ENCODE measurements around the gene ZNF547.
A peak's percentile ranks its signal among the peaks of the same experiment; 100 is the strongest.

ZNF547 gene

DNA sequence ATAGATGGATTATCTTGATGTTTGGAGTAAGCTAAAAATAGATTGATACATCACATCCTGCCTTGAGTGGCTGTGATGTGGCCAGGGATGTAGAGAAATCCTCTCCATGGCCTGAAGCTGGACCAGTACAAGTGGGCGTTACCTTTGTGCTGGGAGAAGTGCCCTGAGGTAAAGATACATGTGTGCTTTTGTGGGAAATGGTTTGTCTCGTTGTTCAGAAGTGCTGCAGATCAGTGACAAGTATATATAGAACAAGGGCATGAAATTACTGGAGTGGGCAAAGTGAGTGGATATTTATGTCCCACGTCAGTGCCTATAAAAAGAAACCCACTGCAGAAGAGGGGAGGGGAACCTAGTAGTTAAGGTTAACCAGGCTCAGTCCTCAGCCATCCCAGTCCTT, 24.5 kb upstream of the ZNF547 start:
- 71 to 82% methylated on average over 1 to 2 of the region's 3 CpGs for WGBS, 2 experiments (ENCODE audit: insufficient coverage in 2 of 2)
- Histone ChIP-seq H3K9me3 (ENCODE audit: control insufficient read depth, low read length) (no peaks in the 10 kb centered on the region), H3K36me3 (ENCODE audit: control insufficient read depth, insufficient read depth, low read length) (no peaks in the 10 kb centered on the region), H3K4me3 (ENCODE audit: extremely low read depth, insufficient read depth, low read length, poor library complexity, severe bottlenecking) (no peak overlapping the region), H3K4me1 (ENCODE audit: control insufficient read depth, insufficient read depth, low read length, poor library complexity, severe bottlenecking) (no peaks in the 10 kb centered on the region), H3K27ac (ENCODE audit: low read depth, low read length, severe bottlenecking) (no peak overlapping the region)

DNA sequence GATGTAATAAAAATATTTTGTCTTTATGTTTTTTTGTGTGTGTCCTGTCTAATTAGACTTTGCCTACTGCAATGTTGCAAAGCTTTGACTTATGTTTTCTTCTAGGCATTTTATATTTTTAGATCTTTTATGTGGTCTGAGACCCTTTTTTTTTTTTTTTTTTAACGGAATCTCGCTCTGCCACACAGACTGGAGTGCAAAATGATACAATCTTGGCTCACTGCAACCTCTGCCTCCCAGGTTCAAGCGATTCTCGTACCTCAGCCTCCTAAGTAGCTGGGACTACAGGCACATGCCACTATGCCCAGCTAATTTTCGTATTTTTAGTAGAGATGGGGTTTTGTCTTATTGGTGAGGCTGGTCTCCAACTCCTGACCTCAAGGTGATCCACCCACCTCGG, 20.8 kb upstream of the ZNF547 start:
- H3K9me3 ChIP-seq (ENCODE audit: control insufficient read depth, low read length): no peaks in the 10 kb centered on the region
- no peak overlapping the region for H3K27ac ChIP-seq (ENCODE audit: low read depth, low read length, severe bottlenecking)
- 77 to 78% methylated on average over 3 to 5 of the region's 6 CpGs for WGBS, 2 experiments (ENCODE audit: insufficient coverage in 2 of 2)
- H3K4me1 ChIP-seq (ENCODE audit: control insufficient read depth, insufficient read depth, low read length, poor library complexity, severe bottlenecking): no peaks in the 10 kb centered on the region
- no peaks in the 10 kb centered on the region for H3K36me3 ChIP-seq (ENCODE audit: control insufficient read depth, insufficient read depth, low read length)
- no peak overlapping the region for H3K4me3 ChIP-seq (ENCODE audit: extremely low read depth, insufficient read depth, low read length, poor library complexity, severe bottlenecking)

DNA sequence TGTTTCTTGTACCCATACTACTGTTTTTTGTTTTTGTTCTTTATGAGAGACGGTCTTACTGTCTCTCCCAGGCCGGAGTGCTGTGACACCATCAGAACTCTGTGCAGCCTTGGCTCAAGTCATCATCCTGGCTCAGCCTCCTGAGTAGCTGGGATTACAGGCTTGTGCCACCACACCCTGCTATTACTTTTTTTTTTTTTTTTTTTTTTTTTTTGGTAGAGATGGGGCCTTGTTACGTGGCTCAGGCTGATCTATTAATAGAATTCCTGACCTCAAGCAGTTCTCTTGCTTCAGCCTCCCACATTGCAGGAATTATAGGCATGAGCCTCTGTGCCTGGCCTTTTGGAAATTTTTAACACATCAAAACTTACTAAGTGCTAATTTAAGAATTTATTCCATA, 15.2 kb upstream of the ZNF547 start:
- WGBS, 2 experiments (ENCODE audit: insufficient coverage in 2 of 2): no CpG with 5 or more reads among the region's 3 CpGs
- no peak overlapping the region for H3K4me3 ChIP-seq (ENCODE audit: extremely low read depth, insufficient read depth, low read length, poor library complexity, severe bottlenecking)

DNA sequence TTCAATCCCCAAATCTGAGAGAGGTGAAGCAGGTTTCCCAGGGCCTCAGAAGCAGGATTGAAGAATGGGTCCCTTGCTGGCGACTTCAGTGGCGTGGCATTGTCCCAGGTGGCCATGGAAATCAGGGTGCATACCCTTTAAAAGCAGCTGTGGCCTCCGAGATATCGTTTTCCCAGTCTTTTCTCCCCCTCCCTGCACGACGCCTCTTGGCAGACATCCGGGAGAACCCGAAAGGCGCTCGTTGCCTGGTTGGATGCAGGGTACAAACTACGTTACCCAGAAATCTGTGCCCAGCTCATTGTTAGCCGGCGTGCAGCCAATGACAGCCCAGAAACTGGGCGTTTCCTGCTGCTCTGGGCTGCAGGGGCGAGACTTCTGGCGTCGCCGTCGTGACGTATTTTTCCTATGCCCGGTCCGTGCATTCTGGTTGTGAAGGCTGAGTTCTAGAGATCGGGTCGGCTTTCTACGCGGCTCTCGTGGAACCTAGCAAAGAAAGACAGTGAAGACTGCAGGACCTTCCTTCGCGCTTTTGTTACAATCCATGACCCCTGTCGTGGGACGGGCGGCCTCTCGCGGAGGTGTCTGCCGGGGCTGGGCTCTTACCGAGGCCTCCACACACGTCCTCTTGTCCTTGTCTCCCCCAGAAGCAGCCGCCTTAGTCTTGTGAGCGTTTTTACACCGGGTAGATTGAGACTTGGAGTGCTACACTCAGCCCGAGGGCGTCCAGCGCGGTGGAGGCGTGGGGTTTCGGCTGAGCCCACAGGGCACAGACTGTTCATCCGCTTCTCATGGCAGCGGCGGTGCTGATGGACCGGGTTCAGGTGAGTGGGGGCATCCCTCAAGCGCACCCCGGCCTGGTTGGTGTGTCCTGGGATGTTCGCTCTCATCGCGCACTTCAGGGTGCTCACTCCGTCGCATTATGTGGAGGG, 12.2 kb upstream of the ZNF547 start, which contains the start of gene ZNF304:
ZNF304 (plus strand) TSS at position 395 of the 929 bp plus-strand sequence; CDS start at position 789, 394 bp downstream.
- Histone ChIP-seq H3K9me3 (ENCODE audit: control insufficient read depth, low read length) (no peaks in the 10 kb centered on the region), H3K36me3 (ENCODE audit: control insufficient read depth, insufficient read depth, low read length) (peaks cover 37% of the 10 kb centered on the region), H3K4me3 (ENCODE audit: extremely low read depth, insufficient read depth, low read length, poor library complexity, severe bottlenecking) (peak within 1 kb of the TSS; percentile 97), H3K27ac (ENCODE audit: low read depth, low read length, severe bottlenecking) (peak within 1 kb of the TSS; percentile 71), H3K4me1 (ENCODE audit: control insufficient read depth, insufficient read depth, low read length, poor library complexity, severe bottlenecking) (no peaks in the 10 kb centered on the region)
- WGBS, 2 experiments (ENCODE audit: insufficient coverage in 2 of 2): 1% methylated on average over 39 to 56 of the region's 57 CpGs

More for the DNA sequence above, 15.2 kb upstream of the ZNF547 start:
- Histone ChIP-seq H3K9me3 (ENCODE audit: control insufficient read depth, low read length) (no peaks in the 10 kb centered on the region), H3K4me1 (ENCODE audit: control insufficient read depth, insufficient read depth, low read length, poor library complexity, severe bottlenecking) (no peaks in the 10 kb centered on the region), H3K36me3 (ENCODE audit: control insufficient read depth, insufficient read depth, low read length) (peaks cover 8% of the 10 kb centered on the region), H3K27ac (ENCODE audit: low read depth, low read length, severe bottlenecking) (no peak overlapping the region)

DNA sequence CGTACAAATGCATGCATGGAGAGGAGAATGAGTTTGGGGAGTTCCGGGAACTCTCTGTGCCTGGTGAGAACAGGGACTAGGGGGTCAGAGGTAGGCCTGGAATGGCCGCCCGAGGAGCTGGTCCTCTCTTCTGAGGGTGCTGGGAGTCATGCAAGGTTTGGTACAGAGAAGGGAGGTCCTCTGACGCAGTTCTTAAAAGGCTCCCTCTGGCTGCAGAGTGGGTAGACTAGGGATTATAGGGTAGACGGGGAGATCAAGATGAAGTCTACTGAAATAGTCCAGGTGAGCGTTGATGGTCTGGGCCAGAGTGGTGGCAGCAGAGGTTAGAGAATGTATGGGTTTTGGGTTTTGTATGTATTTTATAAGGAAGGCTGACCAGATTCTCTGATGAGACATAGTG, 11.5 kb upstream of the ZNF547 start:
- H3K4me3 ChIP-seq (ENCODE audit: extremely low read depth, insufficient read depth, low read length, poor library complexity, severe bottlenecking): peak overlapping the region; percentile 97
- no peaks in the 10 kb centered on the region for H3K9me3 ChIP-seq (ENCODE audit: control insufficient read depth, low read length)
- H3K27ac ChIP-seq (ENCODE audit: low read depth, low read length, severe bottlenecking): peak overlapping the region; percentile 71
- no peaks in the 10 kb centered on the region for H3K4me1 ChIP-seq (ENCODE audit: control insufficient read depth, insufficient read depth, low read length, poor library complexity, severe bottlenecking)
- peaks cover 44% of the 10 kb centered on the region for H3K36me3 ChIP-seq (ENCODE audit: control insufficient read depth, insufficient read depth, low read length)
- WGBS, 2 experiments (ENCODE audit: insufficient coverage in 2 of 2): 24 to 36% methylated on average over 6 to 7 of the region's 7 CpGs

DNA sequence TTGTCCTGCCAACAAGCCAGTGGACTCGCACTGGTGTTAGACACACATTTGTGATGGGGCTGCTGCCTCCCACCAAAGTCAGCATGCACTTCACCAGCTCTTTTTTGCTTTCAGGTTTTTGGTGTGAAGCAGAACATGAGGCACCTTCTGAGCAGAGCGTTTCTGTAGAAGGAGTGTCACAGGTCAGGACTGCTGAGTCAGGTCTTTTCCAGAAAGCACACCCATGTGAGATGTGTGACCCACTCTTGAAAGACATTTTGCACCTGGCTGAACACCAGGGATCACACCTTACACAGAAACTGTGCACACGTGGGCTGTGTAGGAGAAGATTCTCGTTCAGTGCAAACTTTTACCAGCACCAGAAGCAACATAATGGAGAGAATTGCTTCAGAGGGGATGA, 7.4 kb upstream of the ZNF547 start:
- Histone ChIP-seq H3K27ac (ENCODE audit: low read depth, low read length, severe bottlenecking) (no peak overlapping the region), H3K36me3 (ENCODE audit: control insufficient read depth, insufficient read depth, low read length) (peaks cover 62% of the 10 kb centered on the region), H3K9me3 (ENCODE audit: control insufficient read depth, low read length) (no peaks in the 10 kb centered on the region), H3K4me3 (ENCODE audit: extremely low read depth, insufficient read depth, low read length, poor library complexity, severe bottlenecking) (no peak overlapping the region), H3K4me1 (ENCODE audit: control insufficient read depth, insufficient read depth, low read length, poor library complexity, severe bottlenecking) (no peaks in the 10 kb centered on the region)
- WGBS, 2 experiments (ENCODE audit: insufficient coverage in 2 of 2): 91 to 100% methylated on average over 2 to 3 of the region's 4 CpGs

DNA sequence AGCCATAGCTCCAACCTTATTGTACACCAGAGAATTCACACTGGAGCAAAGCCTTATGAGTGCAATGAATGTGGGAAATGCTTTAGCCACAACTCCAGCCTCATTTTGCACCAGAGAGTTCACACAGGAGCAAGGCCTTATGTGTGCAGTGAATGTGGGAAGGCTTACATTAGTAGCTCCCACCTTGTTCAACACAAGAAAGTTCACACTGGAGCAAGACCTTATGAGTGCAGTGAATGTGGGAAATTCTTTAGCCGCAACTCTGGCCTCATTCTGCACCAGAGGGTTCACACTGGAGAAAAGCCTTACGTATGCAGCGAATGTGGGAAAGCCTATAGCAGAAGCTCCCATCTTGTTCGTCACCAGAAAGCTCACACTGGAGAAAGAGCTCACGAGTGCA, 5.9 kb upstream of the ZNF547 start:
- H3K36me3 ChIP-seq (ENCODE audit: control insufficient read depth, insufficient read depth, low read length): peaks cover 61% of the 10 kb centered on the region

DNA sequence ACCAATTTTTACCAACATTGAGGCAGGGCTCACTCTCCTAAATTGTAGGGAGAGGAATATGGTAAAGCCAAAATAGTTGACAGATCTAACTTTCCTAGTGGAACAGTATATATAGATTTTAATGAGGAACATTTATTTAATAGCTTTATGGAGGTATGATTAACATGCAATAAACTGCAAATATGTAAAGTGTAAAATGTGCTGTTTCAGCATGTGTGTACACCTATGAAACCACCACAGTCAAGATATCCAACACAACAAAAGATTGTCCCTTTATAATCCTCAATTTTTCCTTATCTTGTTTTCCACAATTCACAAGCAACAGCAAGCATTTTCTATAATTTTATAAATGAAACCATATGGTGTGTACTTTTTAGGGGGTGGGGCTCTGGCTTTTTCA, 4.1 kb upstream of the ZNF547 start:
- no peak overlapping the region for H3K27ac ChIP-seq (ENCODE audit: low read depth, low read length, severe bottlenecking)
- H3K9me3 ChIP-seq (ENCODE audit: control insufficient read depth, low read length): no peaks in the 10 kb centered on the region
- H3K4me1 ChIP-seq (ENCODE audit: control insufficient read depth, insufficient read depth, low read length, poor library complexity, severe bottlenecking): no peaks in the 10 kb centered on the region
- H3K36me3 ChIP-seq (ENCODE audit: control insufficient read depth, insufficient read depth, low read length): peaks cover 43% of the 10 kb centered on the region
- H3K4me3 ChIP-seq (ENCODE audit: extremely low read depth, insufficient read depth, low read length, poor library complexity, severe bottlenecking): no peak overlapping the region

More for the DNA sequence above, 5.9 kb upstream of the ZNF547 start:
- 95 to 96% methylated on average over 5 of the region's 5 CpGs for WGBS, 2 experiments (ENCODE audit: insufficient coverage in 2 of 2)
- Histone ChIP-seq H3K4me3 (ENCODE audit: extremely low read depth, insufficient read depth, low read length, poor library complexity, severe bottlenecking) (no peak overlapping the region), H3K27ac (ENCODE audit: low read depth, low read length, severe bottlenecking) (no peak overlapping the region), H3K4me1 (ENCODE audit: control insufficient read depth, insufficient read depth, low read length, poor library complexity, severe bottlenecking) (no peaks in the 10 kb centered on the region), H3K9me3 (ENCODE audit: control insufficient read depth, low read length) (no peaks in the 10 kb centered on the region)

DNA sequence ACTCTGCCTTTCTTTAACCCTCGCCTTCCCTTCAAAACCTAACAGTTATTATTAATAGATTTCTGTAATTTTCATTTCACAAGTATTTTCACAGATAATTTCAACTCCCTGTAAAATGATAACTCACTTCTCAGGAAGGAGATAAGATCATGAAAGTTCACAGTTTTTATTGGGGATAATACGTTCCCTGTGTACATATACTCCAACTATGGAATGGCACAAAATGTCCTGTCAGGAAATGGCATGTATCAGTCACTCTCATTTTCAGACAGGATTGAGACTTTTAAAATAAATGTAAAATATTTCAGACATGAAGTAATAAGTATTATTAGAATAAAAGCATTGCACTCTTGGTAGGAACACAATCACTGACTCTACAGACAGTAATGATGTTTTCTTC, 932 bp upstream of the ZNF547 start:
- Histone ChIP-seq H3K4me1 (ENCODE audit: control insufficient read depth, insufficient read depth, low read length, poor library complexity, severe bottlenecking) (no peaks in the 10 kb centered on the region), H3K4me3 (ENCODE audit: extremely low read depth, insufficient read depth, low read length, poor library complexity, severe bottlenecking) (peak overlapping the region; percentile 72), H3K36me3 (ENCODE audit: control insufficient read depth, insufficient read depth, low read length) (peaks cover 15% of the 10 kb centered on the region), H3K27ac (ENCODE audit: low read depth, low read length, severe bottlenecking) (peak overlapping the region; percentile 85), H3K9me3 (ENCODE audit: control insufficient read depth, low read length) (no peaks in the 10 kb centered on the region)
- 100% methylated on average over 1 of the region's 2 CpGs; no CpG with 5 or more reads in 1 of the 2 experiments for WGBS, 2 experiments (ENCODE audit: insufficient coverage in 2 of 2)

DNA sequence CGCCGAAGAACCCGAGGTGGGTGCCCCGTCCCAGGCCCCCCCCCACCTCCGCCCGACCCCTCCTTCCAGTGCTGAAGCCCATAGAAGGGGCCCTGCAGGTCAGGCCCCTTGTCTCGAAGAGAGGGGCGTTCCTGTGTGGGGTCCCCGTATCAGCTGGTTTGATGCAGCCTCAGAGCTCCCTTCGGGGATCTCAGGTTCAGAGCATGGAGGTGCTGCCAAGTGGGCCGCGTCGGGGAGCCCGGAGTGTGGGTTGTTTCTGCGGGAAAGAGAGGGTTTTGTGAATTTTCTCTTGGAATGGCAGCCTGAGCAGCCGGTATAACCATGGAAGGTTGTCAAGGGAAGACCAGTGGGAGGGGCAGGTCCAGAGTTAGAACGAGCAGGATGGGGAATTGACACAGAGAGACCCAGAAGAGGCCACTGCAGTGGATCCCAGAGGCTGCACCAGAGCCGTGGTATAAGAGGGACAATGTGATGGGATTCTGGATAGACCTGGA, 384 bp downstream of the ZNF547 start:
- Histone ChIP-seq H3K9me3 (ENCODE audit: control insufficient read depth, low read length) (no peaks in the 10 kb centered on the region), H3K4me1 (ENCODE audit: control insufficient read depth, insufficient read depth, low read length, poor library complexity, severe bottlenecking) (no peaks in the 10 kb centered on the region), H3K36me3 (ENCODE audit: control insufficient read depth, insufficient read depth, low read length) (peaks cover 4% of the 10 kb centered on the region), H3K27ac (ENCODE audit: low read depth, low read length, severe bottlenecking) (peak overlapping the region; percentile 86), H3K4me3 (ENCODE audit: extremely low read depth, insufficient read depth, low read length, poor library complexity, severe bottlenecking) (peak overlapping the region; percentile 72)
- 3 to 6% methylated on average over 12 of the region's 18 CpGs for WGBS, 2 experiments (ENCODE audit: insufficient coverage in 2 of 2)

DNA sequence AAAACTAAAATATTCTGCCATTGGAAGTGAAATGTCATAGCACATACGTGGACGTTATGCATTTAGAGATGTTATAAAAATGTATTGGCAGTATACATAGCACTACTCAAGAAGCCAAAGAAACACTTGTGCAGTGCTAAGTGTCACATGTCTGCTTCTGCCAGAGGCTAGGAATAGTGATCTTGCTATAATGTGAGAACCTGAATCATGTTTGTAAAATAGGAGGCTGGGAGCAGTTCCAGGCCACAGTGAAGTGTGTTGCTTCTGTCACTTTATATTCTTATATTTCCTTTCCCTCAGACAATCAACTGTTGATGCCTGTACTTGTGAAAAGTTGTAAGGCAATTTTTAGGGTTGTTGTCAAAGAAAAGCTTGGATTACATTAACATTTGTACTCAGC, 3.4 kb downstream of the ZNF547 start:
- H3K27ac ChIP-seq (ENCODE audit: low read depth, low read length, severe bottlenecking): no peak overlapping the region
- H3K4me1 ChIP-seq (ENCODE audit: control insufficient read depth, insufficient read depth, low read length, poor library complexity, severe bottlenecking): no peaks in the 10 kb centered on the region
- 100% methylated on average over 2 of the region's 2 CpGs for WGBS, 2 experiments (ENCODE audit: insufficient coverage in 2 of 2)
- no peak overlapping the region for H3K4me3 ChIP-seq (ENCODE audit: extremely low read depth, insufficient read depth, low read length, poor library complexity, severe bottlenecking)
- H3K36me3 ChIP-seq (ENCODE audit: control insufficient read depth, insufficient read depth, low read length): peaks cover 9% of the 10 kb centered on the region
- H3K9me3 ChIP-seq (ENCODE audit: control insufficient read depth, low read length): no peaks in the 10 kb centered on the region

Data from mesodermal cell (in vitro differentiated cells).